GM20000 (cell line): ENCODE results near the gene SALL3.
"Not testable (repeated sequence)": the region's sequence is repeated elsewhere in the genome, so short reads cannot be mapped to it uniquely, and the experiment has no call there.

ENCODE experiments used
- DNase-seq: peaks from one replicate; pipeline ENCODE4 v3.0.0; 2012; ENCODE audit warnings: low spot score
- CTCF ChIP-seq: IDR thresholded peaks from 2 replicates; pipeline ENCODE4 v1.5.1; 2012; ENCODE audit warnings: mild to moderate bottlenecking, control low read depth; ENCODE audit errors: extremely low read depth, missing control alignments

Gene SALL3

GRCh38 chr18:78939105-78939504, 40.5 kb upstream of the SALL3 start:
- TF ChIP-seq CTCF = no peak
- DNase-seq = no peak

GRCh38 chr18:78939734-78940494, 39.7 kb upstream of the SALL3 start:
- DNase-seq = no peak
- no peak for TF ChIP-seq CTCF

- not testable (repeated sequence) for DNase-seq
Measured at GRCh38 chr18:78942236-78942635, 37.4 kb upstream of the SALL3 start.

- no peak for DNase-seq
- no peak for TF ChIP-seq CTCF
Measured at GRCh38 chr18:78945628-78946027, 34.0 kb upstream of the SALL3 start.

GRCh38 chr18:78947291-78947690, 32.3 kb upstream of the SALL3 start:
- no peak for TF ChIP-seq CTCF

GRCh38 chr18:78948221-78948620, 31.4 kb upstream of the SALL3 start:
- no peak for DNase-seq
- TF ChIP-seq CTCF = no peak

More at GRCh38 chr18:78947291-78947690, 32.3 kb upstream of the SALL3 start:
- DNase-seq = no peak

GRCh38 chr18:78948707-78949106, 30.9 kb upstream of the SALL3 start:
- no peak for DNase-seq
- no peak for TF ChIP-seq CTCF

- TF ChIP-seq CTCF = no peak
- DNase-seq = no peak
Measured at GRCh38 chr18:78949216-78949615, 30.4 kb upstream of the SALL3 start.
